ENCODE results near the gene SH2D4B.

SH2D4B gene

DNA sequence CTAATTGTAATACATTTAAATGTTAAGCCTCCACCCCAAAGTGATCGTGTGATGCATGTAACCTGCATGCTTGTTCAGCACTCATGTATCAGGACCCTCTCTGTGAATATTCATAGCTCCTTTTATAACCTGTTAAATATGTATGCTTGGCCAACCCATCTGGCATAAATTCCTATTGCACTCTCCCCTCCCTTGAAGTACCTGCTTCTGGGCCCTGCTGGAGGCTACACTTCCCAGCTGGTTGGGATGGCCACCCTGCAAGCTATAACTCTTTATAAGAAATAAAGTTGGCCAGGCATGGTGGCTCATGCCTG is 149.7 kb downstream of the SH2D4B start:
- no peak overlapping the region for H3K4me3 ChIP-seq (ENCODE audit: low read length)
- TF ChIP-seq CTCF (conservative IDR thresholded peaks at IDR 0.05; ENCODE audit: low read length) = no peak
- no peak for DNase-seq (ENCODE audit: low read depth)

DNA sequence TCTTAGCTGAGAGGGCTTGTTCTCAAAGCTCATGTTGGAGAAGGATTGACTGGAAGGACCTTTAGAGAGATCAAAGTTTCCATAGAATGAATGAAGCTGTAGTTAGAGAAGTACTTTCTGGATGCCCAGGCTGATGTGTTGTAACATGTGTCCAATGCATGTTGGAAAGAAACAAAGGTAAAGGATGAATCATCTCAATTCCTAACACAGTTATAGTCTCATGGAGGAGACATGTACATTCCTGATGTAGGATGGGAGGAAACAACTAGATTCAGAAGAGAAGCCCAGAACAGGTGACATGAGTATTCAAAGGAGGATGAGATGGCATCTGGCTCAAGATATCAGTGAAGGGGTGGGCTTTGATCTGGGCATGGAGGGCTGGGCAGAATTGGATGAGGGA is 152.7 kb downstream of the SH2D4B start:
- no peak for TF ChIP-seq CTCF (conservative IDR thresholded peaks at IDR 0.05; ENCODE audit: low read length)
- DNase-seq (ENCODE audit: low read depth) = no peak
- H3K4me3 ChIP-seq (ENCODE audit: low read length) = no peak overlapping the region

- no peak overlapping the region for H3K4me3 ChIP-seq (ENCODE audit: low read length)
- TF ChIP-seq CTCF (conservative IDR thresholded peaks at IDR 0.05; ENCODE audit: low read length) = no peak
- DNase-seq (ENCODE audit: low read depth) = no peak
Observed at GRCh38 chr10:80691441-80691840, 153.7 kb downstream of the SH2D4B start.

DNA sequence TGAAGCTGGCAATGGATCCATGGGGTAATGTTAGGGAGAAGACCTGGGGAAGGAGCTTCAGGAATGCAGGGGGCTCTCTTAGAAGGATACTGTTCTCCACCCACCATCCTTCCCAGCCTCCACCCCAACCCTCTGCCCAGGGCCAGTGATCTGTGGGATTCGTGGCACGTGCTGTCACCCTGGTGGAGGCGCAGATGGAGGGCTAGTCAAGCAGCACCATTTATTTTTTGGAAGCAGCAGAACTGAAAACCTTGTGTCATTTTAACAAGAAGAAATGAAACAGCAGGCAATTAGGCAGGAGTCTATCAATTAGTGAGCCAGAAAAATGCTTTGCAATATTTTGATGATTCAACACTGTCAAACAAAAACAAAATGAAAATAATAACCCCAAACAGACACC is 155.9 kb downstream of the SH2D4B start:
- no peak overlapping the region for H3K4me3 ChIP-seq (ENCODE audit: low read length)
- TF ChIP-seq CTCF (conservative IDR thresholded peaks at IDR 0.05; ENCODE audit: low read length) = no peak

GRCh38 chr10:80694930-80695329 is 157.2 kb downstream of the SH2D4B start:
- TF ChIP-seq CTCF (conservative IDR thresholded peaks at IDR 0.05; ENCODE audit: low read length) = no peak
- no peak for DNase-seq (ENCODE audit: low read depth)

More for the DNA sequence above, 155.9 kb downstream of the SH2D4B start:
- DNase-seq (ENCODE audit: low read depth) = no peak

More at GRCh38 chr10:80694930-80695329, 157.2 kb downstream of the SH2D4B start:
- no peak overlapping the region for H3K4me3 ChIP-seq (ENCODE audit: low read length)

Measured in AG10803 (cell line).